ENCODE data around the gene TRPC4AP. TPM values are rescaled to one million over a fixed set of nuclear protein-coding genes. Genes with fewer than 3 reads are reported as not detected.

Gene TRPC4AP
- total RNA-seq, 2 donors from 2014 or later: 84.2 to 103 TPM

DNA sequence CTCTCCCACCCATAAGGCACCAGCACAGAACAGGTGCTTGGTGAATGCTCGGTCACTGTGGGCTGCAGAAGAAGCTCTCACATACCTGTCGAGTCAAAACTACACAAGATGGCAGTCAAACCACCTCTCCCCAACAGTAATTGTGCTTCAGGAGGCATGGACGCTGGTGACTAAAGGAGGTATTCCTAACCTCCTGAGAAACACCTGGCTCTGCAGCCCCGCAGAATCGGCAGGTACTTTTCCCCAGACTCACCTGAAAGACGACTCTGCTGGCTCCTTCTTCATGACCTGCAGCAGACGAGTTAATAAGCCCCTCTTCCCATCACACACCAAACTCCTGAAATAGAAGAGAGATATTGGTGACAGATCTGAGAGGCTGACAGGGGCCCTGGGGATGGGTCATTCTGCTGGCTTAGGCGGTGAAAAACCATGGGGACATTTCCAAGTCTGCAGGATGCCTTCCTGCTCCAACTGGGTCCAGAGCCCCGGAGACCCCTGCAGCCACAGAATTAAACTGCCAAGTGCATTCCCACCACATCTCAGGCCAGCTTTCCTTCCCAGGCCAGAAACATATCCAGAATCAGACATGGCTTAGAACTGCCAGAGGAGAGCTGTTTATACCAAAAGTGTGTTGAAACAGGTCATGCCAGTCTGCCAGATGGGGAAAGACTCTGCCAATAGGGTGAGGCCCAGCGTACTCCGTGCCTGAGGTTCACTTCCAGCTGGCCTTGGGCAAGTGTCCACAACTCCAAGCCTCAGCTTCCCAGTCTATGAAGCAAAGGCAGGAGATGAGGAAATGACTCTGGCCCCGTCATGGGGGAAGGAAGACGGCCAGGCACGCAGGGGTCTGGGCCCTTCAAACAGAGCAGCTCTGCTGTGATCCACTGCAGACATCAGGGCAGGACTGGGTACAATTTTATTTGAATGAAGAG, 83.9 kb downstream of the TRPC4AP start:
- H3K4me3 Mint-ChIP-seq: no peak overlapping the region
- H3K27ac Mint-ChIP-seq: no peak overlapping the region
- no peaks in the 10 kb centered on the region for H3K4me1 Mint-ChIP-seq
- Histone ChIP-seq H3K4me1 (ENCODE audit: control insufficient read depth, insufficient read depth, low read length) (no peaks in the 10 kb centered on the region), H3K36me3 (ENCODE audit: control insufficient read depth, insufficient read depth, low read length) (peaks cover 89% of the 10 kb centered on the region), H3K9me3 (ENCODE audit: control insufficient read depth, low read length) (no peaks in the 10 kb centered on the region), H3K27me3 (ENCODE audit: control insufficient read depth, insufficient read depth, low read length, poor library complexity, severe bottlenecking) (no peaks in the 10 kb centered on the region), H3K4me3 (ENCODE audit: low read length) (no peak overlapping the region), H3K9ac (ENCODE audit: extremely low read depth, low read length, poor library complexity, severe bottlenecking) (no peak overlapping the region), H3K27ac (ENCODE audit: low read depth, low read length) (no peak overlapping the region)
- H3K27me3 Mint-ChIP-seq (ENCODE audit: insufficient read depth): no peaks in the 10 kb centered on the region
- H3K36me3 Mint-ChIP-seq (ENCODE audit: low read depth): peaks cover 94% of the 10 kb centered on the region
- DNase-seq: peak; percentile 20
- 92 to 94% methylated on average over 9 to 13 of the region's 14 CpGs for WGBS, 2 experiments (ENCODE audit: insufficient coverage in 1 of 2, insufficient read length in 1 of 2)
- TF ChIP-seq CTCF (conservative IDR thresholded peaks at IDR 0.05): no peak
- no peaks in the 10 kb centered on the region for H3K9me3 Mint-ChIP-seq

DNA sequence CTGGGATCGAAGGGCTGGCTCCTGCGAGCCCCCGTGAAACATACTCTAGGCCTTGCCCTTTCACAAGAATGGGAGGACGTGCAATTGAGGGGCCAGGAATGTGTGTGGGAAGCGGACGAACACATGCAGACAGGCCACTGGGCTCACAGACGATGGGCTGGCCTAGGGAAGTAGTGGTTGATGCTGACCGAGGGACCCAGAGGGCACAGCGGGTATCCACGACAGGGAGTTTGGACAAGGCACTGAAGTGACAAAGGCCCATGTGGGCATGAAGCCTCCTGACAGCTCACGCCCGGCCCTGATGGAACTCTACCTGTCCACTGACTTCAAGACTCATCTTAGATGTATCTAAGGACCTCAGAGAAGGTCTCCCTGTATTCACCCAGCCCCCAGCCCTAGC, 84.7 kb downstream of the TRPC4AP start:
- Mint-ChIP-seq H3K4me3 (no peak overlapping the region), H3K27me3 (ENCODE audit: insufficient read depth) (no peaks in the 10 kb centered on the region), H3K27ac (peak overlapping the region; percentile 37), H3K9me3 (no peaks in the 10 kb centered on the region), H3K4me1 (no peaks in the 10 kb centered on the region), H3K36me3 (ENCODE audit: low read depth) (peaks cover 90% of the 10 kb centered on the region)
- no peaks in the 10 kb centered on the region for H3K4me1 ChIP-seq (ENCODE audit: control insufficient read depth, insufficient read depth, low read length)
- no peaks in the 10 kb centered on the region for H3K27me3 ChIP-seq (ENCODE audit: control insufficient read depth, insufficient read depth, low read length, poor library complexity, severe bottlenecking)
- peak; percentile 28 for DNase-seq
- 90 to 94% methylated on average over 12 of the region's 12 CpGs for WGBS, 2 experiments (ENCODE audit: insufficient coverage in 1 of 2, insufficient read length in 1 of 2)
- H3K4me3 ChIP-seq (ENCODE audit: low read length): no peak overlapping the region
- no peak overlapping the region for H3K9ac ChIP-seq (ENCODE audit: extremely low read depth, low read length, poor library complexity, severe bottlenecking)
- no peaks in the 10 kb centered on the region for H3K9me3 ChIP-seq (ENCODE audit: control insufficient read depth, low read length)
- no peak overlapping the region for H3K27ac ChIP-seq (ENCODE audit: low read depth, low read length)
- peaks cover 88% of the 10 kb centered on the region for H3K36me3 ChIP-seq (ENCODE audit: control insufficient read depth, insufficient read depth, low read length)
- no peak for TF ChIP-seq CTCF (conservative IDR thresholded peaks at IDR 0.05)

DNA sequence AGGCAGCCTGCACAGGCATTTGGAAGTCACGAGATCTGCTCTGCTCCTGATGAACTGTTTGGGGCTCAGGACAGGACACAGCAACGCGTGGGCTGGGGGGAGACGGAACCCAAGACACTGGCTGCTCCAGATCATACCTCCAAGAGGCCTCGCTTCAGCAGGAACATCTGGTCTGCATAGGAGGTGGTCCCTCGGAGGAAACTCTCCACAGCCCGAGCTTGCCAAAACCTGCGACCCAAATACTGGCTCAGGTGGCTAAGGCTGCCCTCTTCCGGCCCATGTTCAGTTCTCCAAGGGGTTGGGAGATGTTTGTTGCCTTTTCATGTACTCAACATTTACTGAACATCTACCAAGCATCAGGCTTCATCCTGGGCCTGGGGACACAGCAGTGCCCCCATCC, 85.2 kb downstream of the TRPC4AP start:
- no peak overlapping the region for H3K4me3 Mint-ChIP-seq
- Histone ChIP-seq H3K9me3 (ENCODE audit: control insufficient read depth, low read length) (no peaks in the 10 kb centered on the region), H3K4me3 (ENCODE audit: low read length) (no peak overlapping the region), H3K9ac (ENCODE audit: extremely low read depth, low read length, poor library complexity, severe bottlenecking) (no peak overlapping the region), H3K27ac (ENCODE audit: low read depth, low read length) (no peak overlapping the region), H3K4me1 (ENCODE audit: control insufficient read depth, insufficient read depth, low read length) (no peaks in the 10 kb centered on the region), H3K27me3 (ENCODE audit: control insufficient read depth, insufficient read depth, low read length, poor library complexity, severe bottlenecking) (no peaks in the 10 kb centered on the region), H3K36me3 (ENCODE audit: control insufficient read depth, insufficient read depth, low read length) (peaks cover 88% of the 10 kb centered on the region)
- H3K27me3 Mint-ChIP-seq (ENCODE audit: insufficient read depth): no peaks in the 10 kb centered on the region
- WGBS, 2 experiments (ENCODE audit: insufficient coverage in 1 of 2, insufficient read length in 1 of 2): 78 to 81% methylated on average over 8 to 9 of the region's 9 CpGs
- TF ChIP-seq CTCF (conservative IDR thresholded peaks at IDR 0.05): no peak
- H3K27ac Mint-ChIP-seq: no peak overlapping the region
- no peaks in the 10 kb centered on the region for H3K9me3 Mint-ChIP-seq
- peaks cover 85% of the 10 kb centered on the region for H3K36me3 Mint-ChIP-seq (ENCODE audit: low read depth)
- peak; percentile 30 for DNase-seq
- no peaks in the 10 kb centered on the region for H3K4me1 Mint-ChIP-seq
